ENCODE measurements around the gene TAF7. TPM values are rescaled to one million over a fixed set of nuclear protein-coding genes. Genes with fewer than 3 reads are reported as not detected.
"Not testable (repeated sequence)": the region's sequence is repeated elsewhere in the genome, so short reads cannot be mapped to it uniquely, and the experiment has no call there.

TAF7 gene
- total and polyA plus RNA-seq, 9 of the 15 experiments (the other 6 are each of a cell fraction or from before 2014, with no cell fraction given), result 51.6 to 116 (median 73.3) TPM

DNA sequence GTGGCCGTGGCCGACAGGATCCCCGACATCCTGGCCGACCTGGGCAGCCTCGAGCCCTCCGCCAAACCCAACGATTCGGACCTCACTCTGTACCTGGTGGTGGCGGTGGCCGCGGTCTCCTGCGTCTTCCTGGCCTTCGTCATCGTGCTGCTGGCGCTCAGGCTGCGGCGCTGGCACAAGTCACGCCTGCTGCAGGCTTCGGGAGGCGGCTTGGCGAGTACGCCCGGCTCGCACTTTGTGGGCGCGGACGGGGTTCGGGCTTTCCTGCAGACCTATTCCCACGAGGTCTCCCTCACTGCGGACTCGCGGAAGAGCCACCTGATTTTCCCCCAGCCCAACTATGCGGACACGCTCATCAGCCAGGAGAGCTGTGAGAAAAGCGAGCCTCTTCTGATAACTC lies 25.4 kb upstream of the TAF7 start:
- BruUV-seq (replicated peaks); H3K4me1 ChIP-seq (replicated peaks in 1 of 2; ENCODE audit: control insufficient read depth in 2 of 2, insufficient read depth in 2 of 2, low read length in 2 of 2); H3K36me3 ChIP-seq (ENCODE audit: control insufficient read depth, insufficient read depth, low read length); H3K9me1 ChIP-seq (ENCODE audit: control insufficient read depth, insufficient read depth, low read length); in situ Hi-C loops (cut with MboI); H3K27ac ChIP-seq (ENCODE audit: extremely low read depth, low read depth, low read length); POLR2A ChIA-PET; H3K27me3 ChIP-seq (ENCODE audit: control insufficient read depth in 2 of 2, insufficient read depth in 2 of 2, low read length in 2 of 2); FAIRE-seq; DNase-seq (ENCODE audit: extremely low read depth in 1 of 4, low spot score in 3 of 4); H3K9ac ChIP-seq (ENCODE audit: insufficient read depth in 1 of 2, low read depth in 2 of 2, low read length in 2 of 2); H3K79me2 ChIP-seq (ENCODE audit: control insufficient read depth, insufficient read depth, low read length); H3K9me3 ChIP-seq (replicated peaks; ENCODE audit: control insufficient read depth, insufficient read depth, low read depth, low read length); intact Hi-C loops (cut with micrococcal nuclease); H4K20me1 ChIP-seq (replicated peaks; ENCODE audit: control insufficient read depth, insufficient read depth, low read length); H3K4me2 ChIP-seq (ENCODE audit: insufficient read depth, low read length); ATAC-seq; H2AFZ ChIP-seq (ENCODE audit: low read depth, low read length); H3K4me3 ChIP-seq; CTCF ChIA-PET (ENCODE audit: low intra/inter-chr PET ratio): not testable (repeated sequence)
- 19% methylated on average over 3 of the region's 35 CpGs for WGBS (ENCODE audit: insufficient coverage, low coverage, missing lambda C conversion rate)

DNA sequence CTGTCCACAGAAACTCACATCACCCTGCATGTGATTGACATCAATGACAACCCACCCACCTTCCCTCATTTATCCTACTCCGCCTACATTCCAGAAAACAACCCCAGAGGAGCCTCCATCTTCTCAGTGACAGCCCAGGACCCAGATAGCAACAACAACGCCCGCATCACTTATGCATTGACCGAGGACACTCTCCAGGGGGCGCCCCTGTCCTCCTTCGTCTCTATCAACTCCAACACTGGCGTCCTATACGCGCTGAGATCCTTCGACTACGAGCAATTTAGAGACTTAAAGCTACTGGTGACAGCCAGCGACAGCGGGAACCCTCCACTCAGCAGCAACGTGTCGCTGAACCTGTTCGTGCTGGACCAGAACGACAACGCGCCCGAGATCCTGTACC lies 24.7 kb upstream of the TAF7 start:
- WGBS (ENCODE audit: insufficient coverage, low coverage, missing lambda C conversion rate), result 31% methylated on average over 11 of the region's 20 CpGs
- in situ Hi-C loops (cut with MboI) (no loop called here), intact Hi-C loops (cut with micrococcal nuclease) (no loop called here)
- no peaks in the 10 kb centered on the region for H3K9me1 ChIP-seq (ENCODE audit: control insufficient read depth, insufficient read depth, low read length)
- H3K27me3 ChIP-seq (ENCODE audit: control insufficient read depth in 2 of 2, insufficient read depth in 2 of 2, low read length in 2 of 2), result peaks cover 1 to 8% of the 10 kb centered on the region in 2 experiments; a peak in 4 of 5 replicates
- no TSS peak for BruUV-seq (replicated peaks)
- H3K4me3 ChIP-seq, result no peak overlapping the region
- no peak for DNase-seq (ENCODE audit: extremely low read depth in 1 of 4, low spot score in 3 of 4)
- no peak overlapping the region for H3K9ac ChIP-seq (ENCODE audit: insufficient read depth in 1 of 2, low read depth in 2 of 2, low read length in 2 of 2)
- FAIRE-seq, result no peak
- TF ChIP-seq SOX6 (IDR thresholded peaks at IDR 0.05) (no peak), MYC (IDR thresholded peaks at IDR 0.05; ENCODE audit: low read depth, low read length) (no peak), MYC (CRISPR knock-in tag; IDR thresholded peaks at IDR 0.05; ENCODE audit: borderline replicate concordance, low read depth) (no peak), MAFK (IDR thresholded peaks at IDR 0.05; ENCODE audit: low read length) (no peak), NCOR1 (IDR thresholded peaks at IDR 0.05) (no peak), MBD2 (IDR thresholded peaks at IDR 0.05; ENCODE audit: borderline replicate concordance, low read depth) (no peak), RAD21 (CRISPR knock-in tag; conservative IDR thresholded peaks at IDR 0.05 in 1 of 2, IDR thresholded peaks at IDR 0.05 in 1 of 2) (no peak), SUPT5H (IDR thresholded peaks at IDR 0.05) (no peak), SRSF3 (IDR thresholded peaks at IDR 0.05; ENCODE audit: insufficient read depth, low read length) (no peak)
- TF ChIP-seq, protein P1, sequence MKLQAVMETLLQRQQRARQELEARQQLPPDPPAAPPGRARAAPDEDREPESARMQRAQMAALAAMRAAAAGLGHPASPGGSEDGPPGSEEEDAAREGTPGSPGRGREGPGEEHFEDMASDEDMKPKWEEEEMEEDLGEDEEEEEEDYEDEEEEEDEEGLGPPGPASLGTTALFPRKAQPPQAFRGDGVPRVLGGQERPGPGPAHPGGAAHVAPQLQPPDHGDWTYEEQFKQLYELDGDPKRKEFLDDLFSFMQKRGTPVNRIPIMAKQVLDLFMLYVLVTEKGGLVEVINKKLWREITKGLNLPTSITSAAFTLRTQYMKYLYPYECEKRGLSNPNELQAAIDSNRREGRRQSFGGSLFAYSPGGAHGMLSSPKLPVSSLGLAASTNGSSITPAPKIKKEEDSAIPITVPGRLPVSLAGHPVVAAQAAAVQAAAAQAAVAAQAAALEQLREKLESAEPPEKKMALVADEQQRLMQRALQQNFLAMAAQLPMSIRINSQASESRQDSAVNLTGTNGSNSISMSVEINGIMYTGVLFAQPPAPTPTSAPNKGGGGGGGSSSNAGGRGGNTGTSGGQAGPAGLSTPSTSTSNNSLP (IDR thresholded peaks at IDR 0.05; ENCODE audit: borderline replicate concordance, low read depth, low read length), result no peak
- TF ChIP-seq, protein P2, sequence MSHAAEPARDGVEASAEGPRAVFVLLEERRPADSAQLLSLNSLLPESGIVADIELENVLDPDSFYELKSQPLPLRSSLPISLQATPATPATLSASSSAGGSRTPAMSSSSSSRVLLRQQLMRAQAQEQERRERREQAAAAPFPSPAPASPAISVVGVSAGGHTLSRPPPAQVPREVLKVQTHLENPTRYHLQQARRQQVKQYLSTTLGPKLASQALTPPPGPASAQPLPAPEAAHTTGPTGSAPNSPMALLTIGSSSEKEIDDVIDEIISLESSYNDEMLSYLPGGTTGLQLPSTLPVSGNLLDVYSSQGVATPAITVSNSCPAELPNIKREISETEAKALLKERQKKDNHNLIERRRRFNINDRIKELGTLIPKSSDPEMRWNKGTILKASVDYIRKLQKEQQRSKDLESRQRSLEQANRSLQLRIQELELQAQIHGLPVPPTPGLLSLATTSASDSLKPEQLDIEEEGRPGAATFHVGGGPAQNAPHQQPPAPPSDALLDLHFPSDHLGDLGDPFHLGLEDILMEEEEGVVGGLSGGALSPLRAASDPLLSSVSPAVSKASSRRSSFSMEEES (CRISPR knock-in tag; IDR thresholded peaks at IDR 0.05), result no peak
- H3K27ac ChIP-seq (ENCODE audit: extremely low read depth, low read depth, low read length), result no peak overlapping the region
- peaks cover 0 to 4% of the 10 kb centered on the region in 2 experiments; a peak in 2 of 5 replicates for H3K4me1 ChIP-seq (replicated peaks in 1 of 2; ENCODE audit: control insufficient read depth in 2 of 2, insufficient read depth in 2 of 2, low read length in 2 of 2)
- no peak overlapping the region for H3K4me2 ChIP-seq (ENCODE audit: insufficient read depth, low read length)
- no peak for ATAC-seq
- POLR2A ChIA-PET, result no interaction called here
- CTCF ChIA-PET (ENCODE audit: low intra/inter-chr PET ratio), result interaction anchor here (2.0 kb wide), 1 partner anchor 180 kb away, joined by 4 read pairs; no protein-coding TSS in a partner anchor
- H2AFZ ChIP-seq (ENCODE audit: low read depth, low read length), result no peak overlapping the region
- no peaks in the 10 kb centered on the region for H3K9me3 ChIP-seq (replicated peaks; ENCODE audit: control insufficient read depth, insufficient read depth, low read depth, low read length)
- H4K20me1 ChIP-seq (replicated peaks; ENCODE audit: control insufficient read depth, insufficient read depth, low read length), result no peaks in the 10 kb centered on the region
- H3K79me2 ChIP-seq (ENCODE audit: control insufficient read depth, insufficient read depth, low read length), result no peaks in the 10 kb centered on the region
- no peaks in the 10 kb centered on the region for H3K36me3 ChIP-seq (ENCODE audit: control insufficient read depth, insufficient read depth, low read length)
